WERI-Rb-1 (cell line): ENCODE results near the gene RNF214.
"Not testable (repeated sequence)": the region's sequence is repeated elsewhere in the genome, so short reads cannot be mapped to it uniquely, and the experiment has no call there.

Source experiments
- DNase-seq: peaks from one replicate; pipeline ENCODE4 v3.0.0-alpha.2; 2020
- H3K27ac ChIP-seq: fragments of 250-450 bp; sonication (Bioruptor Pico); 2 replicates; pipeline ENCODE4 v1.5.1; 2020; ENCODE audit warnings: mild to moderate bottlenecking, moderate library complexity
- H3K27me3 ChIP-seq: fragments of 250-450 bp; sonication (Bioruptor Pico); 2 replicates; pipeline ENCODE4 v1.5.1; 2021; ENCODE audit warnings: mild to moderate bottlenecking, low read depth, moderate library complexity; ENCODE audit not compliant: insufficient read depth, severe bottlenecking
- H3K36me3 ChIP-seq: fragments of 250-450 bp; sonication (Bioruptor Pico); 2 replicates; pipeline ENCODE4 v1.5.1; 2020; ENCODE audit warnings: mild to moderate bottlenecking, moderate library complexity
- H3K4me3 ChIP-seq: 2 replicates; pipeline ENCODE4 v1.5.1; 2011; ENCODE audit warnings: low read depth, mild to moderate bottlenecking, control low read depth, low read length
- H3K9me3 ChIP-seq: fragments of 250-450 bp; sonication (Bioruptor Pico); 2 replicates; pipeline ENCODE4 v1.5.1; 2021; ENCODE audit warnings: mild to moderate bottlenecking, moderate library complexity; ENCODE audit not compliant: severe bottlenecking
- TF ChIP-seq, protein P1 (sequence below): IDR thresholded peaks from 2 replicates; pipeline ENCODE4 v1.5.1; 2011; ENCODE audit warnings: low read depth, mild to moderate bottlenecking, control low read depth, inconsistent platforms, low read length

RNF214 gene

DNA sequence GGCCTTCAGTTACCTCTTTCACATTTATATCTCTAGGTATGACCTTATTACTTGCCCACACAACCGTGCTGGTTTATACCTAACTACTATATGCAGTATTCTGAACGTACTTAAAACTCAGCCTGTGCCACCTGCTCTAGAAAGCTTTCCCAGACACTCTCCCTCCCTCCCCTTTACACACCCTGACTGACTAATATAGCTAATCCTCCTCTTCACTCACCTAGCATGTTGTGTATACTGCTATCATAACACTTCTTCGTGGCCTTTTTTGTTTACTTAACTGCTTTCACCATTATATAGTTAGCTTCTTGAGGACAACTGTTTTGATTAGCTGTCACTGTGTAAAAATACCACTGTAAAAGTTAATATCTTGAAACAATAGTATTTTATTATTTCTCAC is 23.5 kb downstream of the RNF214 start:
- no peak overlapping the region for H3K4me3 ChIP-seq
- DNase-seq, result no peak
- peaks cover 15% of the 10 kb centered on the region for H3K36me3 ChIP-seq
- TF ChIP-seq, protein P1, sequence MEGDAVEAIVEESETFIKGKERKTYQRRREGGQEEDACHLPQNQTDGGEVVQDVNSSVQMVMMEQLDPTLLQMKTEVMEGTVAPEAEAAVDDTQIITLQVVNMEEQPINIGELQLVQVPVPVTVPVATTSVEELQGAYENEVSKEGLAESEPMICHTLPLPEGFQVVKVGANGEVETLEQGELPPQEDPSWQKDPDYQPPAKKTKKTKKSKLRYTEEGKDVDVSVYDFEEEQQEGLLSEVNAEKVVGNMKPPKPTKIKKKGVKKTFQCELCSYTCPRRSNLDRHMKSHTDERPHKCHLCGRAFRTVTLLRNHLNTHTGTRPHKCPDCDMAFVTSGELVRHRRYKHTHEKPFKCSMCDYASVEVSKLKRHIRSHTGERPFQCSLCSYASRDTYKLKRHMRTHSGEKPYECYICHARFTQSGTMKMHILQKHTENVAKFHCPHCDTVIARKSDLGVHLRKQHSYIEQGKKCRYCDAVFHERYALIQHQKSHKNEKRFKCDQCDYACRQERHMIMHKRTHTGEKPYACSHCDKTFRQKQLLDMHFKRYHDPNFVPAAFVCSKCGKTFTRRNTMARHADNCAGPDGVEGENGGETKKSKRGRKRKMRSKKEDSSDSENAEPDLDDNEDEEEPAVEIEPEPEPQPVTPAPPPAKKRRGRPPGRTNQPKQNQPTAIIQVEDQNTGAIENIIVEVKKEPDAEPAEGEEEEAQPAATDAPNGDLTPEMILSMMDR, result no peak
- no peaks in the 10 kb centered on the region for H3K27me3 ChIP-seq
- no peaks in the 10 kb centered on the region for H3K9me3 ChIP-seq
- H3K27ac ChIP-seq, result no peak overlapping the region

DNA sequence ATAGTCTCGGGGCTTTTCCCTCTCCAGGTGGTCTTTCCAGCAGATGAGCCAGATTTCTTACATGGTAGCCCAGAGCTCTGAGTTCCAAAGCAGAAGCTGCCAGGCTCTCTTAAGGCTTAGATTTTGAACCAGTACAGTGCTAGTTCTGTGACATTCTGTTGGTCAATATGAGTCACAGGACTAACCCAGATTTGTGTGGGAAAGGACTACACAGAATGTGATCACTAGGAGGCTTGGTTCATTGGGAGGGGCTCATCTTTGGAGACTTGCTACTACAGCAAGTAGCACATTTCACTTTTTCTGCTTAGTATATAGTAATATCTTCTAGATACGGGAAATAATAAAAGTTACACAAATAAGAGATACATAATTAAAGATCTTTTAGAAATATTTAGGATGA is 24.1 kb downstream of the RNF214 start:
- H3K4me3 ChIP-seq, result no peak overlapping the region
- TF ChIP-seq, protein P1, result no peak
- DNase-seq, result no peak
- peaks cover 15% of the 10 kb centered on the region for H3K36me3 ChIP-seq
- no peaks in the 10 kb centered on the region for H3K27me3 ChIP-seq
- no peaks in the 10 kb centered on the region for H3K9me3 ChIP-seq
- no peak overlapping the region for H3K27ac ChIP-seq

DNA sequence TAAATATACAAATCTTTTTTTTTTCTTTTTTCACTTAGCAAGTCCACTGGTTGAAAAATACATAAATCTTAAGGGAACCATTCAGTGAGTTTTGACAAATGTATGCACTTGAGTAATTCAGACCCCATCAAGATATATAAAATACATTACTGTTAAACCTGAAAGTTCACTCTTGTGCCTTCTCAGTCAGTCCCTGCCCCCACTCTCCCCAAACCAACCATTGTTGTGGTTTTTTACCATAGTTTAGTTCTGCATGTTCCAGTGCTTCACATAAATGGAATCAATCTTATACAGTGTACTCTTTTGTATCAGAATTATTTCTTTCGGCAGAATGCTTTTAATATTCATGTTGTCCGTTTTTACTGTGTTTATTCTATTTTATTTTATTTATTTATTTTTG is 26.1 kb downstream of the RNF214 start:
- Histone ChIP-seq H3K27me3 (no peaks in the 10 kb centered on the region), H3K36me3 (peaks cover 8% of the 10 kb centered on the region), H3K9me3 (no peaks in the 10 kb centered on the region), H3K27ac (no peak overlapping the region), H3K4me3 (no peak overlapping the region)
- TF ChIP-seq, protein P1, result no peak
- no peak for DNase-seq

DNA sequence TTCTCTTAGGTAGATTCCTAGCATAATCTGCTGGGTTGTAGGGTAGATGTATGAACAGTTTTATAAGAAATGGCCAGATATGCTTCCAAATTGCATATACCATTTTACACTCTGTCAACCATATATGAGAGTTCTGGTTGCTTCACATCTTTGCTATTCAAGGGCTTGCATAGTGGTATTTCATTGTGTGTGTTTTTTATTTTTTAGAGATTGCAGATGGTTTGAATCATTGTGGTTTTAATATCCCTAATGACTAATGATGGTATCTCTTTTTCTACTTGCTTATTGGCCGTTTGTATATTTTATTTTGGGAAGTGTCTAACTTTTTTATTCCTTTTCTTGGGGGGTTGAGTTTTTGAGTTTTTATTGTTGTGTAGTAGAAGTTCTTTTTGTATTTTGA is 26.9 kb downstream of the RNF214 start:
- H3K36me3 ChIP-seq, result peaks cover 6% of the 10 kb centered on the region
- no peak overlapping the region for H3K4me3 ChIP-seq
- no peak for DNase-seq

DNA sequence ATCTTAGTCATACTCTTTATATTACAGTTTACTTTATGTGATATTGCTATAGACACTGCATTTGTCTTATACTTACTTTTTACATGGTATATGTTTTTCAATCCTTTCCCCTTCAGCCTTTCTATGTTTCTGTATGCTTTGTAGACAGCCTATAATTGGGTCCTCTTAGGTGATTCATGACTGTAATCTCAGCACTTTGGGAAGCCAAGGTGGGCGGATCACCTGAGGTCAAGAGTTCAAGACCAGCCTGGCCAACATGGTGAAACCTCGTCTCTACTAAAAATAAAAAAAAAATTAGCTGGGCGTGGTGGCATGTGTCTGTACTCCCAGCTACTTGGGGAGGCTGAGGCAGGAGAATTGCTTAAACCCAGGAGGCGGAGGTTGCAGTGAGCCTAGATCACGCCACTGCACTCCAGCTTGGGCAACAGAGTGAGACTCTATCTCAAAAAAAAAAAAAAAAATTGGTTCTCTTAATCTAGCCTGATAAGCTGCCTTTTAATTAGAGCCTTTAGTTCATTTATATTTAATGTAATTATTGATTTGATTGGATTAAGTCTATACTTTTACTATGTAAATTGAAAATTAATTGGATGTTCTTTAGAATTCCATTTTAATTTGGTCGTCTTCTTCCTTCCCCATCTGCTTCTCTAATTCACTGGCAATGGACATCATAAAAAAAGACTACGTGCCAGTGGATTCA is 32.3 kb downstream of the RNF214 start:
- H3K4me3 ChIP-seq, H3K36me3 ChIP-seq, DNase-seq, H3K9me3 ChIP-seq, H3K27ac ChIP-seq, H3K27me3 ChIP-seq: not testable (repeated sequence)

More for the DNA sequence above, 26.9 kb downstream of the RNF214 start:
- TF ChIP-seq, protein P1, result no peak
- Histone ChIP-seq H3K27me3 (no peaks in the 10 kb centered on the region), H3K9me3 (no peaks in the 10 kb centered on the region), H3K27ac (no peak overlapping the region)

DNA sequence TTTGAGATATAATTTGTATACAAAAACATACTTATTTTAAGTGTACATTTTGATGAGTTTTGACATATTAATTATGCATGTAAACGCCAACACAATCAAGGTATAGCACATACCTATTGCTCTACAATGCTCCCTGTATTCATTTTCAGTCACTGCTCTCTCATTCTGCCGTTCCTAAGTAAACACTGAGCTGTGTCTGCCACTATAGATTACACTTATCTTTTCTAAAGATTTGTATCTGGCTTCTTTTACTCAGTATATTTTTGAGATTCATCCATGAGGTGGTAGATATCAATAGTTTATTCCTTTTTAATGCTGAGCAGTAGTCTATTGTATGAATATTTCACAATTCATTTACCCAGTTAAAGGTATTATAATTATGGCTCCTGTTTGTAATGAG is 33.3 kb downstream of the RNF214 start:
- no peaks in the 10 kb centered on the region for H3K9me3 ChIP-seq
- no peaks in the 10 kb centered on the region for H3K27me3 ChIP-seq
- DNase-seq, result no peak
- H3K36me3 ChIP-seq, result peaks cover 6% of the 10 kb centered on the region; the same call in 1 of the 2 replicates
- no peak overlapping the region for H3K4me3 ChIP-seq
- H3K27ac ChIP-seq, result no peak overlapping the region
- TF ChIP-seq, protein P1, result no peak
